BE2C (cell line): ENCODE measurements around the gene MAGI2.

Experiments
- DNase-seq: peaks from one replicate; pipeline ENCODE4 v3.0.0-alpha.2; 2020
- H3K27me3 ChIP-seq: fragments of 250-450 bp; sonication (Bioruptor Pico); 2 replicates; pipeline ENCODE4 v1.5.1; 2020; ENCODE audit warnings: mild to moderate bottlenecking
- H3K36me3 ChIP-seq: fragments of 250-450 bp; sonication (Bioruptor Pico); 2 replicates; pipeline ENCODE4 v1.5.1; 2020; ENCODE audit warnings: mild to moderate bottlenecking
- H3K4me1 ChIP-seq: fragments of 250-450 bp; sonication (Bioruptor Pico); 2 replicates; pipeline ENCODE4 v1.5.1; 2020
- H3K4me3 ChIP-seq: 2 replicates; pipeline ENCODE4 v1.5.1; 2011; ENCODE audit warnings: low read depth, low read length
- H3K9me3 ChIP-seq: fragments of 250-450 bp; sonication (Bioruptor Pico); 2 replicates; pipeline ENCODE4 v1.5.1; 2020
- CTCF ChIP-seq: IDR thresholded peaks from 2 replicates; pipeline ENCODE4 v1.5.1; 2012; ENCODE audit warnings: mild to moderate bottlenecking, low read depth, low read length

Gene MAGI2

GRCh38 chr7:78118470-78118869 lies 1335.0 kb downstream of the MAGI2 start:
- Histone ChIP-seq H3K4me3 (no peak overlapping the region), H3K27me3 (no peaks in the 10 kb centered on the region)

DNA sequence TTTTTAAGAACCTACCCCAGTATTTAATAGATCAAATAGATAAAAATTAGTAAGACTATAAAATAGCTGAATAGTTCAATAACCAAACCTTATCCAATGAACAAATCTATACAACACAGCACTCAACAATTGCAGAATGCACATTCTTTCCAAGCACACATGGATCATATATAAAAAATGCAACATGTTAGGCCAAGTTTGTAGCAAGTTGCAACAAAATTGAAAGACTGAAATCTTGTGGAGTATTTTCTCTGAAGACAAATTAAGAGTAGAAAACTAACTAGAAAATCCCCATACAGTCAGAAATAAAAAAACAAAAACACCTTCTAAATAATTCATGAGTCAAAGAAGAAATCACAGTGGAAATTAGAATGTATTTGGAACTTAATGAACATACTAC lies 1337.6 kb downstream of the MAGI2 start:
- H3K9me3 ChIP-seq: no peaks in the 10 kb centered on the region
- H3K27me3 ChIP-seq: no peaks in the 10 kb centered on the region
- H3K4me1 ChIP-seq: no peaks in the 10 kb centered on the region
- TF ChIP-seq CTCF: no peak
- DNase-seq: no peak
- no peaks in the 10 kb centered on the region for H3K36me3 ChIP-seq
- H3K4me3 ChIP-seq: no peak overlapping the region

More at GRCh38 chr7:78118470-78118869, 1335.0 kb downstream of the MAGI2 start:
- Histone ChIP-seq H3K9me3 (no peaks in the 10 kb centered on the region), H3K36me3 (no peaks in the 10 kb centered on the region), H3K4me1 (no peaks in the 10 kb centered on the region)
- no peak for DNase-seq
- TF ChIP-seq CTCF: no peak

- H3K4me1 ChIP-seq: no peaks in the 10 kb centered on the region
- H3K9me3 ChIP-seq: no peaks in the 10 kb centered on the region
- H3K27me3 ChIP-seq: no peaks in the 10 kb centered on the region
- no peak for TF ChIP-seq CTCF
- DNase-seq: no peak
- no peak overlapping the region for H3K4me3 ChIP-seq
- H3K36me3 ChIP-seq: no peaks in the 10 kb centered on the region
Measured at GRCh38 chr7:78114993-78115392, 1338.5 kb downstream of the MAGI2 start.

DNA sequence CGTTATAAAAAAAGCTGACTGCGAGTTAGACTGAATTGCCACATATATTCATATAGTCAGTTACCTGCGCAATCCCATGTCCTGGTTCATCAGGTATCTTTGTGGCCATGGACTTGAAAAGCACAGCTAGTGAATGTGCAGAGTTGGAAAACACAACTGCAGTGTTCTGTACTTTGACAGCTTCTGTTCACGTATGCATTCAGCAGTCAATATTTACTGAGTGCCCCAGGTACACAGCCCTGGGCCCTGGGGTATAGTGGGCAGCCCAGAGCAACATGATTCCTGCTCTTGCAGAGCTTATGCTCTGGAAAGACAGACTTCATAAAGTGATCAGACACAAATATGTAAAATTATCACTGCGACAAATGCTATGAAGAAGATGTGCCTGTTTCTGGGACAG lies 1341.0 kb downstream of the MAGI2 start:
- Histone ChIP-seq H3K9me3 (no peaks in the 10 kb centered on the region), H3K4me3 (no peak overlapping the region), H3K27me3 (no peaks in the 10 kb centered on the region), H3K4me1 (no peaks in the 10 kb centered on the region), H3K36me3 (no peaks in the 10 kb centered on the region)
- TF ChIP-seq CTCF: no peak
- DNase-seq: no peak

GRCh38 chr7:78111386-78111785 lies 1342.1 kb downstream of the MAGI2 start:
- Histone ChIP-seq H3K27me3 (no peaks in the 10 kb centered on the region), H3K36me3 (no peaks in the 10 kb centered on the region), H3K9me3 (no peaks in the 10 kb centered on the region), H3K4me1 (no peaks in the 10 kb centered on the region), H3K4me3 (no peak overlapping the region)
- no peak for TF ChIP-seq CTCF
- DNase-seq: no peak

DNA sequence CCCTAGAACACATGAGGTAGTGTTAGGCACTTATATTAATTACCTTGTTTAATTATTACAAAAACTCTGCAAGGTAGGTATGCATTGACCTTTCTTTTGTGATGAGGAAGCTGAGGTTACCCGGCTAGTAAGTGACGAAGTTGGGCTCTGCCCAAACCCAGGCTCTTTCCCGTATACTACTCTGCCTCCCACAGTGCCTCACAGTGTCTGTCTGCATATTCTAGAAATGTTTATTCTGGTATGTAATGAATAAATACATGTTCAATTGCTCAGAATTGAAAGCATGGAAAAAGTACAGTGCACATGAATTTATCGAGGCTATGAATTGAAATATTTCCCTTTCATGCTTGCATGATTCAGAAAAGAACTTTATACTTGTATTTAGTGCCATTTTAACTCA lies 1350.0 kb downstream of the MAGI2 start:
- Histone ChIP-seq H3K36me3 (no peaks in the 10 kb centered on the region), H3K4me1 (no peaks in the 10 kb centered on the region), H3K27me3 (0 out of 2 replicates have a peak, but pooled peaks cover 3% of the 10 kb centered on the region), H3K4me3 (no peak overlapping the region), H3K9me3 (no peaks in the 10 kb centered on the region)
- TF ChIP-seq CTCF: no peak
- no peak for DNase-seq
